GM18526 (cell line): ENCODE data around the gene MAN2A1.

Experiments used
- POLR2A ChIP-seq: IDR thresholded peaks from 3 replicates; pipeline ENCODE4 v1.6.1; 2011; ENCODE audit not compliant: insufficient read length; ENCODE audit errors: extremely low read depth

Gene MAN2A1

GRCh38 chr5:109750463-109750862 is 60.7 kb downstream of the MAN2A1 start:
- no peak for TF ChIP-seq POLR2A

GRCh38 chr5:109753279-109753678 is 63.6 kb downstream of the MAN2A1 start:
- no peak for TF ChIP-seq POLR2A

GRCh38 chr5:109754319-109754718 is 64.6 kb downstream of the MAN2A1 start:
- no peak for TF ChIP-seq POLR2A

GRCh38 chr5:109755761-109756160 is 66.0 kb downstream of the MAN2A1 start:
- no peak for TF ChIP-seq POLR2A

- TF ChIP-seq POLR2A = no peak
These were observed 66.9 kb downstream of the MAN2A1 start for GRCh38 chr5:109756543-109757185.

GRCh38 chr5:109757490-109757889 is 67.8 kb downstream of the MAN2A1 start:
- no peak for TF ChIP-seq POLR2A

GRCh38 chr5:109759306-109759705 is 69.6 kb downstream of the MAN2A1 start:
- no peak for TF ChIP-seq POLR2A

- TF ChIP-seq POLR2A = no peak
These were observed 73.1 kb downstream of the MAN2A1 start for GRCh38 chr5:109762821-109763220.

GRCh38 chr5:109767184-109767995 is 77.7 kb downstream of the MAN2A1 start:
- no peak for TF ChIP-seq POLR2A

- TF ChIP-seq POLR2A = no peak
These were observed 78.3 kb downstream of the MAN2A1 start for GRCh38 chr5:109767997-109768396.

- TF ChIP-seq POLR2A = no peak
These were observed 80.0 kb downstream of the MAN2A1 start for GRCh38 chr5:109769597-109770291.

GRCh38 chr5:109775130-109775529 is 85.4 kb downstream of the MAN2A1 start:
- TF ChIP-seq POLR2A = no peak

GRCh38 chr5:109779036-109779735 is 89.5 kb downstream of the MAN2A1 start:
- no peak for TF ChIP-seq POLR2A

- TF ChIP-seq POLR2A = no peak
These were observed 95.0 kb downstream of the MAN2A1 start for GRCh38 chr5:109784687-109785086.

- TF ChIP-seq POLR2A = no peak
These were observed 96.6 kb downstream of the MAN2A1 start for GRCh38 chr5:109786206-109786855.
